Sigmoid colon (tissue), 4 donors: ENCODE results near the gene PTGS1.

Experiments
- EP300 ChIP-seq, 4 donors: sonication (generic); formaldehyde crosslinking; IDR thresholded peaks; one replicate each; pipeline ENCODE4 v1.6.1; 2017; ENCODE audit warnings: antibody characterized with exemption in 4 of 4
- POLR2A ChIP-seq, 2 donors: fragments of 450-650 bp; IDR thresholded peaks; one replicate each; pipeline ENCODE4 v1.6.1; 2016; ENCODE audit warnings: antibody characterized with exemption in 2 of 2, mild to moderate bottlenecking in 2 of 2, moderate library complexity in 2 of 2
- TF ChIP-seq, protein P1 (sequence below), 4 experiments: fragments of 450-650 bp in 3 of 4; fragments of 200-600 bp in 1 of 4; IDR thresholded peaks; one replicate each; pipeline ENCODE4 v1.5.1; 2016 to 2019; ENCODE audit warnings: antibody characterized with exemption in 4 of 4, mild to moderate bottlenecking in 3 of 4, moderate library complexity in 2 of 4

DNA sequence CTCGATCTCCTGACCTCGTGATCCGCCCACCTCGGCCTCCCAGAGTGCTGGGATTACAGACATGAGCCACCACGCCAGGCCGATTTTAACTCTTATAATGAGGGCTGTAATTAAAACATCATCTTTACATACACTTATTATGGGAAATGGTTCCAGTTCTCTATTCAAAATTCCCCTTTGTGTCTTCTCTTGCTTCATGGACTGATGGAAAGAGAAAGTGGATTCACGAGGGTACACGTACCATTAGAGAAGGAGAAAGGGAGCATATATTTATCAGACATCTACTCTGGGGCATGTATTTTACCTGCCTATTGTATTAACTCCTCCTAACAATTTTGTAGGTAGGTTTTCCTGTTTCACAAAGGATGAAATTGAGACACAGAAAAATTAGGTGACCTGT lies 31.1 kb downstream of the PTGS1 start:
- TF ChIP-seq, protein P1, sequence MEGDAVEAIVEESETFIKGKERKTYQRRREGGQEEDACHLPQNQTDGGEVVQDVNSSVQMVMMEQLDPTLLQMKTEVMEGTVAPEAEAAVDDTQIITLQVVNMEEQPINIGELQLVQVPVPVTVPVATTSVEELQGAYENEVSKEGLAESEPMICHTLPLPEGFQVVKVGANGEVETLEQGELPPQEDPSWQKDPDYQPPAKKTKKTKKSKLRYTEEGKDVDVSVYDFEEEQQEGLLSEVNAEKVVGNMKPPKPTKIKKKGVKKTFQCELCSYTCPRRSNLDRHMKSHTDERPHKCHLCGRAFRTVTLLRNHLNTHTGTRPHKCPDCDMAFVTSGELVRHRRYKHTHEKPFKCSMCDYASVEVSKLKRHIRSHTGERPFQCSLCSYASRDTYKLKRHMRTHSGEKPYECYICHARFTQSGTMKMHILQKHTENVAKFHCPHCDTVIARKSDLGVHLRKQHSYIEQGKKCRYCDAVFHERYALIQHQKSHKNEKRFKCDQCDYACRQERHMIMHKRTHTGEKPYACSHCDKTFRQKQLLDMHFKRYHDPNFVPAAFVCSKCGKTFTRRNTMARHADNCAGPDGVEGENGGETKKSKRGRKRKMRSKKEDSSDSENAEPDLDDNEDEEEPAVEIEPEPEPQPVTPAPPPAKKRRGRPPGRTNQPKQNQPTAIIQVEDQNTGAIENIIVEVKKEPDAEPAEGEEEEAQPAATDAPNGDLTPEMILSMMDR (IDR thresholded peaks at IDR 0.05) = no peak
- no peak for TF ChIP-seq EP300 (IDR thresholded peaks at IDR 0.05)
- no peak for TF ChIP-seq POLR2A (IDR thresholded peaks at IDR 0.05)
